CD4-positive, alpha-beta T cell (primary cell): ENCODE measurements around the gene NPSR1. TPM values are rescaled to one million over a fixed set of nuclear protein-coding genes. Genes with fewer than 3 reads are reported as not detected.

Experiments used
- ATAC-seq: fragments of 200-7000 bp; cut with Tn5 transposase; one replicate; pipeline ENCODE4 v1.10.0; 2022; ENCODE audit warnings: mild to moderate bottlenecking; ENCODE audit not compliant: poor library complexity
- CTCF ChIA-PET: fragments of 350-600 bp; sonication (Branson Sonifier 250); formaldehyde crosslinking; loops from one replicate; lab custom pipeline; 2021; ENCODE audit warnings: antibody characterized with exemption, inconsistent platforms; lab: Charles Lee
- POLR2A ChIA-PET: fragments of 350-600 bp; sonication (Branson Sonifier 250); formaldehyde crosslinking; loops from one replicate; lab custom pipeline; 2021; ENCODE audit warnings: antibody characterized with exemption, inconsistent platforms; lab: Charles Lee
- DNase-seq, 14 experiments: peaks; one replicate each; pipeline ENCODE4 v3.0.0-alpha.2; 2013 to 2020; ENCODE audit warnings: mixed read lengths in 2 of 14
- H3K27ac ChIP-seq, 2 donors: one replicate each; pipeline versions ENCODE4 v1.5.1 to v1.7.0; 2013; ENCODE audit warnings: low read length in 2 of 2, low read depth in 1 of 2, mild to moderate bottlenecking in 1 of 2
- H3K27me3 ChIP-seq, 2 experiments: 1 replicate in 1 of 2; 2 replicates in 1 of 2; pipeline versions ENCODE4 v1.6.1 to v1.7.0; 2013; ENCODE audit warnings: low read length in 2 of 2, control low read depth in 1 of 2, mild to moderate bottlenecking in 1 of 2, moderate library complexity in 1 of 2; ENCODE audit not compliant: insufficient read depth in 2 of 2, control insufficient read depth in 1 of 2
- H3K36me3 ChIP-seq: one replicate; pipeline ENCODE4 v1.6.1; 2013; ENCODE audit warnings: low read length, control low read depth; ENCODE audit not compliant: insufficient read depth
- H3K4me1 ChIP-seq: one replicate; pipeline ENCODE4 v1.6.1; 2013; ENCODE audit warnings: low read length, control low read depth; ENCODE audit not compliant: insufficient read depth
- H3K4me3 ChIP-seq: one replicate; pipeline ENCODE4 v1.5.1; 2013; ENCODE audit warnings: mild to moderate bottlenecking, low read length, moderate library complexity
- H3K9me3 ChIP-seq, 2 experiments: 1 replicate in 1 of 2; 2 replicates in 1 of 2; pipeline versions ENCODE4 v1.6.1 to v1.7.0; 2013; ENCODE audit warnings: low read length in 2 of 2, mild to moderate bottlenecking in 2 of 2, control low read depth in 1 of 2, moderate library complexity in 1 of 2; ENCODE audit not compliant: control insufficient read depth in 1 of 2, insufficient read depth in 1 of 2
- H3K27ac Mint-ChIP-seq: one replicate; pipeline ENCODE4 v1.8.0; 2020; ENCODE audit warnings: mixed read lengths
- H3K27me3 Mint-ChIP-seq: one replicate; pipeline ENCODE4 v1.8.0; 2021; ENCODE audit warnings: mixed read lengths
- H3K36me3 Mint-ChIP-seq: one replicate; pipeline ENCODE4 v1.8.0; 2021; ENCODE audit warnings: low read depth, mixed read lengths
- H3K4me1 Mint-ChIP-seq: one replicate; pipeline ENCODE4 v1.8.0; 2021; ENCODE audit warnings: low read depth, mixed read lengths
- H3K4me3 Mint-ChIP-seq: one replicate; pipeline ENCODE4 v1.8.0; 2020; ENCODE audit warnings: mild to moderate bottlenecking, mixed read lengths
- H3K9me3 Mint-ChIP-seq: one replicate; pipeline ENCODE4 v1.8.0; 2020; ENCODE audit warnings: mixed read lengths
- CTCF ChIP-seq: fragments of 200-600 bp; IDR thresholded peaks from one replicate; pipeline ENCODE4 v1.8.0; 2022; ENCODE audit warnings: antibody characterized with exemption, mild to moderate bottlenecking
- intact Hi-C, 2 experiments: fragments of 100-400 bp; cut with DNase I in 1 of 2; cut with micrococcal nuclease in 1 of 2; formaldehyde crosslinking; loops; one replicate each; pipeline versions ENCODE4 v1.15.1 to v1.9.0; 2023 to 2025; cut with DNase I, micrococcal nuclease
- total RNA-seq, 174 experiments: library from RNA in 2 of 174; stranded (reverse) in 2 of 174; gene quantifications; one replicate each; pipeline ENCODE4 v1.2.3 and lab custom pipeline; 2021 to 2026

Gene NPSR1
- total RNA-seq, 2 experiments from 2014 or later, result not detected

GRCh38 chr7:34748728-34749089 lies 90.7 kb downstream of the NPSR1 start:
- Histone ChIP-seq H3K27me3 (peaks cover 0 to 4% of the 10 kb centered on the region in 2 experiments), H3K27ac (no peak overlapping the region), H3K4me3 (no peak overlapping the region), H3K9me3 (no peaks in the 10 kb centered on the region), H3K4me1 (no peaks in the 10 kb centered on the region), H3K36me3 (no peaks in the 10 kb centered on the region)
- no peaks in the 10 kb centered on the region for H3K9me3 Mint-ChIP-seq
- H3K36me3 Mint-ChIP-seq, result no peaks in the 10 kb centered on the region
- H3K27me3 Mint-ChIP-seq, result peaks cover 10% of the 10 kb centered on the region
- CTCF ChIA-PET, result no interaction called here
- intact Hi-C loops, result no loop called here
- no peak for DNase-seq
- POLR2A ChIA-PET, result no interaction called here
- no peak for TF ChIP-seq CTCF
- ATAC-seq, result no peak
- no peaks in the 10 kb centered on the region for H3K4me1 Mint-ChIP-seq
- H3K4me3 Mint-ChIP-seq, result no peak overlapping the region
- H3K27ac Mint-ChIP-seq, result no peak overlapping the region

DNA sequence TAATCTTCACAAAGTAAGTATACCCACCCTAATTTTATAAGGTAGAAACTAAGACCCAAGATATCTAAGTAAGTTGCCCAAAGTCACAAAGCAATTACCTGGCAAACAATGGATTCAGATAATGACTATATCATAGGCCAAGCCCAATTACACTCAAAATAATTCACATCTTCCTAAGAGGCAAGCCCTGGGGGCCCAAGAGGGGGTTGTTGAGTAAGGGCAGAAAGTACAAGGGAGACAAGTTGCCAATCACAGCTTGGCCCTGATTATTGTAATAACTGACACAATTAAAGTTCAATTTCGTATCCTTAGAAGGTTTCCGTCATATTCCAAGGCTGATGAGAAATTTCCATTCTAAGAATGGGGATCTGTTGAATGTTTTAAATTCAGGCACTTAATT lies 91.4 kb downstream of the NPSR1 start:
- H3K36me3 Mint-ChIP-seq, result no peaks in the 10 kb centered on the region
- ChIA-PET POLR2A (no interaction called here), CTCF (no interaction called here)
- no peak for TF ChIP-seq CTCF
- H3K27ac Mint-ChIP-seq, result no peak overlapping the region
- no peak overlapping the region for H3K4me3 ChIP-seq
- no peaks in the 10 kb centered on the region for H3K36me3 ChIP-seq
- ATAC-seq (no peak), DNase-seq (no peak)
- H3K4me3 Mint-ChIP-seq, result no peak overlapping the region
- H3K27me3 ChIP-seq, result peaks cover 0 to under 1% of the 10 kb centered on the region in 2 experiments
- no peaks in the 10 kb centered on the region for H3K9me3 Mint-ChIP-seq
- no peaks in the 10 kb centered on the region for H3K4me1 ChIP-seq
- intact Hi-C loops, result no loop called here
- no peaks in the 10 kb centered on the region for H3K9me3 ChIP-seq
- H3K27me3 Mint-ChIP-seq, result peaks cover 7% of the 10 kb centered on the region
- no peaks in the 10 kb centered on the region for H3K4me1 Mint-ChIP-seq
- H3K27ac ChIP-seq, result no peak overlapping the region

- ATAC-seq (no peak), DNase-seq (no peak)
- H3K27me3 Mint-ChIP-seq, result peaks cover under 1% of the 10 kb centered on the region
- no peak overlapping the region for H3K4me3 Mint-ChIP-seq
- ChIA-PET CTCF (no interaction called here), POLR2A (no interaction called here)
- no peak overlapping the region for H3K27ac ChIP-seq
- no peaks in the 10 kb centered on the region for H3K4me1 ChIP-seq
- no peaks in the 10 kb centered on the region for H3K9me3 ChIP-seq
- no peaks in the 10 kb centered on the region for H3K4me1 Mint-ChIP-seq
- no peak overlapping the region for H3K27ac Mint-ChIP-seq
- H3K36me3 Mint-ChIP-seq, result no peaks in the 10 kb centered on the region
- TF ChIP-seq CTCF, result no peak
- no peaks in the 10 kb centered on the region for H3K9me3 Mint-ChIP-seq
- H3K4me3 ChIP-seq, result no peak overlapping the region
- H3K36me3 ChIP-seq, result no peaks in the 10 kb centered on the region
- intact Hi-C loops, result no loop called here
- H3K27me3 ChIP-seq, result no peaks in the 10 kb centered on the region
Measured at GRCh38 chr7:34750209-34750608, 92.2 kb downstream of the NPSR1 start.
